Motor neuron (in vitro differentiated cells): ENCODE data around the gene SCT. TPM values are rescaled to one million over a fixed set of nuclear protein-coding genes. Genes with fewer than 3 reads are reported as not detected.

Source experiments
- ATAC-seq, 8 experiments: fragments of 200-7000 bp; cut with Tn5 transposase; replicated peaks in 6 of 8; 2 replicates each; pipeline ENCODE4 v1.8.0; 2021; ENCODE audit warnings: mild to moderate bottlenecking in 8 of 8, moderate library complexity in 8 of 8
- H3K27ac ChIP-seq, 2 donors: fragments of 250-450 bp; sonication (Bioruptor Pico); 2 replicates each; pipeline ENCODE4 v1.9.0; 2021; ENCODE audit warnings: antibody characterized with exemption in 2 of 2, mild to moderate bottlenecking in 2 of 2, moderate library complexity in 1 of 2
- H3K4me1 ChIP-seq, 2 donors: fragments of 250-450 bp; sonication (Bioruptor Pico); replicated peaks in 1 of 2; 2 replicates each; pipeline ENCODE4 v1.6.1; 2021; ENCODE audit warnings: antibody characterized with exemption in 2 of 2, mild to moderate bottlenecking in 2 of 2, moderate library complexity in 1 of 2
- H3K4me3 ChIP-seq, 5 donors: fragments of 250-450 bp; sonication (Bioruptor Pico); 2 replicates each; pipeline ENCODE4 v1.9.0; 2021; ENCODE audit warnings: antibody characterized with exemption in 5 of 5, mild to moderate bottlenecking in 5 of 5, moderate library complexity in 4 of 5
- WGBS, 10 experiments: fragments of 450-650 bp; shearing (Covaris generic); methylation state at CpG; one replicate each; pipeline ENCODE4 v1.0.0; 2022; 5-methylcytosine and 5-hydroxymethylcytosine counted together
- in situ Hi-C, 9 experiments: fragments of 400-800 bp; cut with MboI; loops; one replicate each; pipeline ENCODE4 v1.15.0; 2021; ENCODE audit warnings: low sequenced_read_pairs in 9 of 9, low pct_unique_long_range_greater_than_20kb in 2 of 9; ENCODE audit not compliant: unreplicated experiment in 9 of 9
- total RNA-seq, 8 experiments: library from RNA; unstranded; fragments of 300-600 nt; gene quantifications; 2 replicates each; pipeline versions ENCODE4 v1.2.3 to v1.2.4, GENCODE V29; 2022

Gene SCT
- total RNA-seq, 8 experiments from 2014 or later, result not detected

GRCh38 chr11:578276-579035, 48.5 kb downstream of the SCT start:
- no peak for ATAC-seq
- 46 to 100% (median 71%) methylated on average over 1 to 10 of the region's 21 CpGs; no CpG with 5 or more reads in 2 of the 10 experiments for WGBS, 10 experiments
- H3K27ac ChIP-seq, result no peak overlapping the region
- H3K4me1 ChIP-seq, result peaks cover 18 to 26% of the 10 kb centered on the region in 2 donors
- H3K4me3 ChIP-seq, result peak overlapping the region in 2 of 5 donors; percentile 87 to 89
- in situ Hi-C loops, result no loop called here

- Histone ChIP-seq H3K4me1 (peaks cover 19 to 26% of the 10 kb centered on the region in 2 donors), H3K27ac (peak overlapping the region in 1 of 2 donors; percentile 100), H3K4me3 (peak overlapping the region; percentile 79 to 90 (median 87))
- ATAC-seq, result no peak
- in situ Hi-C loops, result no loop called here
- 0 to 100% (median 41%) methylated on average over 1 to 4 of the region's 6 CpGs; no CpG with 5 or more reads in 2 of the 10 experiments for WGBS, 10 experiments
Observed at GRCh38 chr11:577611-577894, 49.4 kb downstream of the SCT start.

- WGBS, 10 experiments, result 0 to 83% (median 6%) methylated on average over 1 to 12 of the region's 48 CpGs; no CpG with 5 or more reads in 1 of the 10 experiments
- in situ Hi-C loops, result no loop called here
- peak overlapping the region; percentile 33 to 100 for H3K27ac ChIP-seq
- peak in 1 of 8 experiments; percentile 10 for ATAC-seq
- H3K4me3 ChIP-seq, result peak overlapping the region; percentile 79 to 90 (median 87)
- H3K4me1 ChIP-seq, result peaks cover 19 to 26% of the 10 kb centered on the region in 2 donors
Observed at GRCh38 chr11:576811-577610, 50.0 kb downstream of the SCT start.

Other genes with a start within 250 kb of the SCT start
- 10 to 100 TPM in 1 of 8 experiments, 1 to 10 TPM in 3, under 1 TPM in 3, not detected in 1; 0.21 to 24.4 (median 3.2) TPM for gene PKP3, start 233.0 kb downstream of the SCT start, total RNA-seq
- 100 to 1,000 TPM in 1 of 8 experiments, 10 to 100 TPM in 7; 19.5 to 131 (median 28.5) TPM for gene SIGIRR, start 212.2 kb downstream of the SCT start, total RNA-seq
- 1 to 10 TPM in 3 of 8 experiments, under 1 TPM in 4, not detected in 1; 0.11 to 4.3 (median 0.60) TPM for gene ANO9, start 185.2 kb downstream of the SCT start, total RNA-seq
- gene PTDSS2, start 176.9 kb downstream of the SCT start, total RNA-seq, result 10 to 100 TPM; 11.4 to 37.9 (median 21.2) TPM
- gene RNH1, start 119.9 kb downstream of the SCT start, total RNA-seq, result 100 to 1,000 TPM in 4 of 8 experiments, 10 to 100 TPM in 4; 55.8 to 181 (median 94.8) TPM
- gene HRAS, start 91.6 kb downstream of the SCT start, total RNA-seq, result 10 to 100 TPM; 38.5 to 96.1 (median 57.2) TPM
- 1 to 10 TPM in 6 of 8 experiments, under 1 TPM in 2; 0.75 to 7.6 (median 1.8) TPM for gene LRRC56, start 89.7 kb downstream of the SCT start, total RNA-seq
- gene LMNTD2, start 66.4 kb downstream of the SCT start, total RNA-seq, result 1 to 10 TPM in 4 of 8 experiments, under 1 TPM in 4; 0.29 to 5.4 (median 0.88) TPM
- 10 to 100 TPM in 1 of 8 experiments, 1 to 10 TPM in 7; 4.6 to 10.4 (median 7.0) TPM for gene RASSF7, start 66.2 kb downstream of the SCT start, total RNA-seq
- gene PHRF1, start 50.7 kb downstream of the SCT start, total RNA-seq, result 10 to 100 TPM; 11.9 to 32.0 (median 16.0) TPM
- gene IRF7, start 11.2 kb downstream of the SCT start, total RNA-seq, result 10 to 100 TPM; 10.2 to 27.9 (median 17.0) TPM
- 1 to 10 TPM in 3 of 8 experiments, under 1 TPM in 5; 0.31 to 1.3 (median 0.51) TPM for gene CDHR5, start 2.2 kb downstream of the SCT start, total RNA-seq
- 1 to 10 TPM in 1 of 8 experiments, under 1 TPM in 4, not detected in 3; 0.22 to 1.8 (median 0.93) TPM for gene DRD4, start 10.1 kb upstream of the SCT start, total RNA-seq
- 10 to 100 TPM; 38.5 to 81.6 (median 54.3) TPM for gene DEAF1, start 68.0 kb upstream of the SCT start, total RNA-seq
- 10 to 100 TPM; 11.8 to 47.1 (median 20.9) TPM for gene TMEM80, start 68.6 kb upstream of the SCT start, total RNA-seq
- 10 to 100 TPM in 3 of 8 experiments, 1 to 10 TPM in 5; 1.2 to 41.9 (median 7.9) TPM for gene EPS8L2, start 79.0 kb upstream of the SCT start, total RNA-seq
- gene TALDO1, start 120.3 kb upstream of the SCT start, total RNA-seq, result 100 to 1,000 TPM in 3 of 8 experiments, 10 to 100 TPM in 5; 62.3 to 304 (median 94.6) TPM
- gene GATD1, start 150.3 kb upstream of the SCT start, total RNA-seq, result 10 to 100 TPM; 22.8 to 70.1 (median 38.0) TPM
- gene CEND1, start 162.9 kb upstream of the SCT start, total RNA-seq, result 10 to 100 TPM in 5 of 8 experiments, 1 to 10 TPM in 3; 1.8 to 21.7 (median 15.3) TPM
- gene SLC25A22, start 171.1 kb upstream of the SCT start, total RNA-seq, result 10 to 100 TPM; 21.4 to 45.6 (median 31.7) TPM
- 10 to 100 TPM in 6 of 8 experiments, 1 to 10 TPM in 2; 9.0 to 20.0 (median 12.4) TPM for gene PIDD1, start 178.1 kb upstream of the SCT start, total RNA-seq
- gene RPLP2, start 182.8 kb upstream of the SCT start, total RNA-seq, result 1,000 to 10,000 TPM; 1,135 to 2,145 (median 1,757) TPM
- 10 to 100 TPM in 7 of 8 experiments, 1 to 10 TPM in 1; 5.2 to 58.7 (median 13.1) TPM for gene PNPLA2, start 191.7 kb upstream of the SCT start, total RNA-seq
- gene CRACR2B, start 200.7 kb upstream of the SCT start, total RNA-seq, result 10 to 100 TPM in 2 of 8 experiments, 1 to 10 TPM in 6; 3.7 to 15.5 (median 4.8) TPM
- gene CD151, start 205.8 kb upstream of the SCT start, total RNA-seq, result 100 to 1,000 TPM in 4 of 8 experiments, 10 to 100 TPM in 4; 43.0 to 311 (median 121) TPM
- 100 to 1,000 TPM in 5 of 8 experiments, 10 to 100 TPM in 3; 51.4 to 290 (median 137) TPM for gene POLR2L, start 215.3 kb upstream of the SCT start, total RNA-seq
- 100 to 1,000 TPM in 1 of 8 experiments, 10 to 100 TPM in 7; 30.9 to 110 (median 41.9) TPM for gene TSPAN4, start 215.7 kb upstream of the SCT start, total RNA-seq